ENCODE results near the gene HLA-DMA. TPM values are rescaled to one million over a fixed set of nuclear protein-coding genes. Genes with fewer than 3 reads are reported as not detected.

HLA-DMA gene
- total and polyA plus RNA-seq, 2 of the 13 experiments (the other 11 are each of a cell fraction or from before 2014, with no cell fraction given): 0.70 to 0.71 TPM

- TF ChIP-seq AKNA (CRISPR knock-in tag; IDR thresholded peaks at IDR 0.05; ENCODE audit: borderline replicate concordance): 0 out of 2 replicates have a peak, but pooled peaks have one; percentile 19
- peak; percentile 82 for TF ChIP-seq HNRNPK (IDR thresholded peaks at IDR 0.05; ENCODE audit: low read depth, low read length, poor library complexity, severe bottlenecking)
- TF ChIP-seq ZNF549 (CRISPR knock-in tag; IDR thresholded peaks at IDR 0.05): peak; percentile 41; the same call in 1 of the 2 replicates
- peak; percentile 93 for TF ChIP-seq ZNF616 (CRISPR knock-in tag; IDR thresholded peaks at IDR 0.05; ENCODE audit: low read depth)
- TF ChIP-seq RAD51 (IDR thresholded peaks at IDR 0.05; ENCODE audit: borderline replicate concordance): peak; percentile 71
- TF ChIP-seq MYPOP (CRISPR knock-in tag; IDR thresholded peaks at IDR 0.05): peak; percentile 90
- TF ChIP-seq RNF2 (conservative IDR thresholded peaks at IDR 0.05; ENCODE audit: low read depth): peak; percentile 67
- peak; percentile 97 for TF ChIP-seq MYC (CRISPR knock-in tag; IDR thresholded peaks at IDR 0.05; ENCODE audit: borderline replicate concordance)
- peak; percentile 72; the same call in 1 of the 2 replicates for TF ChIP-seq ZNF205 (CRISPR knock-in tag; IDR thresholded peaks at IDR 0.05)
- peak; percentile 83 for TF ChIP-seq ZFP37 (CRISPR knock-in tag; IDR thresholded peaks at IDR 0.05; ENCODE audit: borderline replicate concordance)
- TF ChIP-seq SP4 (CRISPR knock-in tag; IDR thresholded peaks at IDR 0.05): 0 out of 2 replicates have a peak, but pooled peaks have one; percentile 33
- peak; percentile 10; the same call in 1 of the 2 replicates for TF ChIP-seq ZMYM2 (CRISPR knock-in tag; IDR thresholded peaks at IDR 0.05)
- peak; percentile 71; the same call in 1 of the 2 replicates for TF ChIP-seq ZNF331 (CRISPR knock-in tag; IDR thresholded peaks at IDR 0.05)
- TF ChIP-seq TRIM22 (IDR thresholded peaks at IDR 0.05): no peak
- peak; percentile 68; the same call in 1 of the 2 replicates for TF ChIP-seq ARNTL (CRISPR knock-in tag; IDR thresholded peaks at IDR 0.05)
- no peak; the same call in 1 of the 2 replicates for TF ChIP-seq ZNF235 (CRISPR knock-in tag; IDR thresholded peaks at IDR 0.05; ENCODE audit: borderline replicate concordance)
These were observed 15.4 kb upstream of the HLA-DMA start, which contains the start of gene BRD2 (continued) for GRCh38 chr6:32968093-32968866.
